Cardiac muscle cell (in vitro differentiated cells and primary cell): ENCODE data around the gene LIPT2. TPM values are rescaled to one million over a fixed set of nuclear protein-coding genes. Genes with fewer than 3 reads are reported as not detected.
A peak's percentile ranks its signal among the peaks of the same experiment; 100 is the strongest.

Experiments
- DNase-seq, 2 donors: peaks; one replicate each; pipeline versions ENCODE4 v3.0.0 to v3.0.0-alpha.2; 2010 to 2017; ENCODE audit warnings: low read depth in 1 of 2, low spot score in 1 of 2
- H3K27ac ChIP-seq: fragments of 200-600 bp; sonication (generic); 2 replicates; pipeline ENCODE4 v1.5.1; 2016
- H3K27me3 ChIP-seq: fragments of 200-600 bp; sonication (generic); 2 replicates; pipeline ENCODE4 v1.6.0; 2016; ENCODE audit warnings: control low read depth
- H3K36me3 ChIP-seq: fragments of 200-600 bp; sonication (generic); 2 replicates; pipeline ENCODE4 v1.5.1; 2016; ENCODE audit warnings: control low read depth
- H3K4me1 ChIP-seq: fragments of 200-600 bp; sonication (generic); 2 replicates; pipeline ENCODE4 v1.8.1; 2017; ENCODE audit warnings: low read depth, mild to moderate bottlenecking, mixed run types
- H3K4me3 ChIP-seq: fragments of 200-600 bp; sonication (generic); 2 replicates; pipeline ENCODE4 v1.5.1; 2016; ENCODE audit warnings: mild to moderate bottlenecking
- H3K9me3 ChIP-seq: fragments of 200-600 bp; sonication (generic); 2 replicates; pipeline ENCODE4 v1.5.1; 2017; ENCODE audit warnings: low read depth, mild to moderate bottlenecking, control low read depth
- polyA plus RNA-seq: library from polyadenylated mRNA; unstranded; fragments of >200 nt; fragmentation: Nextera tagmentation; extraction: Ambion mirVana; gene quantifications from 2 replicates; pipeline ENCODE4 v1.2.1, GENCODE V29; 2016
- total RNA-seq: library from RNA; depleted of rRNA; stranded (reverse); fragments of >200 nt; gene quantifications from 2 replicates; pipeline ENCODE4 v1.2.3, GENCODE V29; 2016
- TF ChIP-seq, protein P1 (sequence below): IDR thresholded peaks from 2 replicates; pipeline ENCODE4 v1.5.1; 2012; ENCODE audit warnings: low read depth, mild to moderate bottlenecking, low read length

The LIPT2 gene
- total and polyA plus RNA-seq, 2 experiments from 2014 or later, result 22.5 to 26.9 TPM

GRCh38 chr11:74457356-74457755, 36.2 kb downstream of the LIPT2 start:
- TF ChIP-seq, protein P1, sequence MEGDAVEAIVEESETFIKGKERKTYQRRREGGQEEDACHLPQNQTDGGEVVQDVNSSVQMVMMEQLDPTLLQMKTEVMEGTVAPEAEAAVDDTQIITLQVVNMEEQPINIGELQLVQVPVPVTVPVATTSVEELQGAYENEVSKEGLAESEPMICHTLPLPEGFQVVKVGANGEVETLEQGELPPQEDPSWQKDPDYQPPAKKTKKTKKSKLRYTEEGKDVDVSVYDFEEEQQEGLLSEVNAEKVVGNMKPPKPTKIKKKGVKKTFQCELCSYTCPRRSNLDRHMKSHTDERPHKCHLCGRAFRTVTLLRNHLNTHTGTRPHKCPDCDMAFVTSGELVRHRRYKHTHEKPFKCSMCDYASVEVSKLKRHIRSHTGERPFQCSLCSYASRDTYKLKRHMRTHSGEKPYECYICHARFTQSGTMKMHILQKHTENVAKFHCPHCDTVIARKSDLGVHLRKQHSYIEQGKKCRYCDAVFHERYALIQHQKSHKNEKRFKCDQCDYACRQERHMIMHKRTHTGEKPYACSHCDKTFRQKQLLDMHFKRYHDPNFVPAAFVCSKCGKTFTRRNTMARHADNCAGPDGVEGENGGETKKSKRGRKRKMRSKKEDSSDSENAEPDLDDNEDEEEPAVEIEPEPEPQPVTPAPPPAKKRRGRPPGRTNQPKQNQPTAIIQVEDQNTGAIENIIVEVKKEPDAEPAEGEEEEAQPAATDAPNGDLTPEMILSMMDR, result no peak
- DNase-seq, result no peak
- Histone ChIP-seq H3K4me1 (no peaks in the 10 kb centered on the region), H3K9me3 (no peaks in the 10 kb centered on the region), H3K27me3 (no peaks in the 10 kb centered on the region), H3K36me3 (no peaks in the 10 kb centered on the region), H3K27ac (no peak overlapping the region), H3K4me3 (no peak overlapping the region)

DNA sequence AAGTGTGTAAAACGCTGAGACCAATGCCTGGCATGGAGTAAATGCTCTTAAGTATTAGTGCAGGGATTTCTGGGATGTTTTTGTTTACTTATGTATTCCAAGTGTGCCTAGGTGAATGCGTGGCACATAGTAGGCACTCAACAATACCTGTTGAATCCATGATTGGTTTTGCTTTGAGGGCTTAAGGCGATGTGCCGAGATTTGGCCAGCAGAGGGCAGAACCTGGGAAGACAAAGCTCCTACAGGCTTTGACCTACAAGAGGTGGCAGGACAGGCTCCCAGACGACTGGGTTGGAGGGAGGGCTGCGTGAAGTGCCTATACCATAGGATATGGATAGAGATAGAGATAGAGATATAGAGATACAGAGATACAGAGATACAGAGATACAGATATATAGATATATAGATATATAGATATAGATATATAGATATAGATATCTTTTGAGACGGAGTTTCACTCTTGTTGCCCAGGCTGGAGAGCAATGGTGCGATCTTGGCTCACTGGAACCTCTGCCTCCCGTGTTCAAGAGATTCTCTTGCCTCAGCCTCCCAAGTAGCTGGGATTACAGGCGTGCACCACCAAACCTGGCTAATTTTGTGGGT, 40.0 kb downstream of the LIPT2 start:
- TF ChIP-seq, protein P1, result peak; percentile 88
- Histone ChIP-seq H3K4me1 (no peaks in the 10 kb centered on the region), H3K27ac (no peak overlapping the region)

GRCh38 chr11:74452366-74452765, 41.2 kb downstream of the LIPT2 start:
- no peaks in the 10 kb centered on the region for H3K9me3 ChIP-seq
- H3K36me3 ChIP-seq, result no peaks in the 10 kb centered on the region
- no peaks in the 10 kb centered on the region for H3K4me1 ChIP-seq
- H3K27me3 ChIP-seq, result no peaks in the 10 kb centered on the region
- H3K27ac ChIP-seq, result no peak overlapping the region
- no peak overlapping the region for H3K4me3 ChIP-seq
- no peak for DNase-seq
- TF ChIP-seq, protein P1, result no peak

More for the DNA sequence above, 40.0 kb downstream of the LIPT2 start:
- DNase-seq, result peak; percentile 79 to 80
- no peak overlapping the region for H3K4me3 ChIP-seq
- H3K36me3 ChIP-seq, result no peaks in the 10 kb centered on the region
- H3K9me3 ChIP-seq, result no peaks in the 10 kb centered on the region
- no peaks in the 10 kb centered on the region for H3K27me3 ChIP-seq

- H3K36me3 ChIP-seq, result no peaks in the 10 kb centered on the region
Measured at GRCh38 chr11:74450318-74450717, 43.2 kb downstream of the LIPT2 start.

GRCh38 chr11:74449369-74449931, 44.1 kb downstream of the LIPT2 start:
- H3K4me1 ChIP-seq, result peaks cover under 1% of the 10 kb centered on the region
- H3K36me3 ChIP-seq, result no peaks in the 10 kb centered on the region
- H3K9me3 ChIP-seq, result no peaks in the 10 kb centered on the region
- H3K27me3 ChIP-seq, result no peaks in the 10 kb centered on the region
- H3K27ac ChIP-seq, result no peak overlapping the region
- TF ChIP-seq, protein P1, result peak; percentile 67
- H3K4me3 ChIP-seq, result no peak overlapping the region
- DNase-seq, result peak; percentile 89 to 90

More at GRCh38 chr11:74450318-74450717, 43.2 kb downstream of the LIPT2 start:
- no peak for DNase-seq
- Histone ChIP-seq H3K4me1 (no peaks in the 10 kb centered on the region), H3K9me3 (no peaks in the 10 kb centered on the region), H3K27me3 (no peaks in the 10 kb centered on the region), H3K27ac (no peak overlapping the region), H3K4me3 (no peak overlapping the region)
- TF ChIP-seq, protein P1, result no peak
